HepG2 (cell line): ENCODE results near the gene IMMT. TPM values are rescaled to one million over a fixed set of nuclear protein-coding genes. Genes with fewer than 3 reads are reported as not detected.

Source experiments
- CC2D1A ChIP-seq: sonication (generic); formaldehyde crosslinking; IDR thresholded peaks from 2 replicates; pipeline ENCODE4 v1.8.1; 2023; ENCODE audit warnings: mild to moderate bottlenecking, missing genetic modification reagents
- FOXO1 ChIP-seq: sonication (generic); formaldehyde crosslinking; IDR thresholded peaks from 2 replicates; pipeline ENCODE4 v1.4.0; 2020; ENCODE audit warnings: missing genetic modification reagents
- HHEX ChIP-seq: IDR thresholded peaks from 2 replicates; pipeline ENCODE4 v1.6.1; 2016; ENCODE audit warnings: control low read depth
- ZBTB40 ChIP-seq, 2 experiments: fragments of 450-650 bp in 1 of 2; sonication (generic) in 1 of 2; formaldehyde crosslinking in 1 of 2; IDR thresholded peaks; 2 replicates each; pipeline versions ENCODE4 v1.6.1 to v1.8.0; 2016 to 2022; ENCODE audit warnings: antibody characterized with exemption in 1 of 2, mild to moderate bottlenecking in 1 of 2, missing genetic modification reagents in 1 of 2
- polyA plus RNA-seq, 8 experiments: library from polyadenylated mRNA; depleted of rRNA in 3 of 8; stranded (reverse) in 7 of 8; unstranded in 1 of 8; fragments of >200 nt; fragmentation: Illumina TruSeq in 4 of 8; extraction: Trizol in 4 of 8; gene quantifications; 2 replicates each; pipeline versions ENCODE4 v1.2.1 to v1.2.3, GENCODE V29; 2011 to 2016; ENCODE audit warnings: low read depth in 4 of 8, missing spikeins in 1 of 8, mixed read lengths in 1 of 8; ENCODE audit not compliant: insufficient read depth in 1 of 8
- total RNA-seq, 5 experiments: library from RNA; depleted of rRNA; stranded (reverse); fragments of >200 nt; fragmentation: Illumina TruSeq; extraction: Trizol; gene quantifications; 2 replicates each; pipeline ENCODE4 v1.2.3, GENCODE V29; 2016; ENCODE audit warnings: low read depth in 1 of 5
- TF ChIP-seq, protein P1 (sequence below): sonication (generic); formaldehyde crosslinking; IDR thresholded peaks from 2 replicates; pipeline ENCODE4 v1.5.1; 2020; ENCODE audit warnings: missing genetic modification reagents, mild to moderate bottlenecking, borderline replicate concordance
- TF ChIP-seq, protein P2 (sequence below): sonication (generic); formaldehyde crosslinking; IDR thresholded peaks from 2 replicates; pipeline ENCODE4 v1.8.0; 2022; ENCODE audit warnings: missing genetic modification reagents, mild to moderate bottlenecking, borderline replicate concordance

IMMT gene
- total and polyA plus RNA-seq, 2 of the 13 experiments (the other 11 are each of a cell fraction or from before 2014, with no cell fraction given), result 63.5 to 119 TPM

GRCh38 chr2:86189782-86190416 is 5.4 kb downstream of the IMMT start (continued):
- TF ChIP-seq ZBTB40 (IDR thresholded peaks at IDR 0.05) (no peak), ZBTB40 (CRISPR knock-in tag; IDR thresholded peaks at IDR 0.05) (no peak), FOXO1 (CRISPR knock-in tag) (no peak), HHEX (CRISPR knock-in tag) (no peak), CC2D1A (CRISPR knock-in tag) (no peak)
- TF ChIP-seq, protein P1, sequence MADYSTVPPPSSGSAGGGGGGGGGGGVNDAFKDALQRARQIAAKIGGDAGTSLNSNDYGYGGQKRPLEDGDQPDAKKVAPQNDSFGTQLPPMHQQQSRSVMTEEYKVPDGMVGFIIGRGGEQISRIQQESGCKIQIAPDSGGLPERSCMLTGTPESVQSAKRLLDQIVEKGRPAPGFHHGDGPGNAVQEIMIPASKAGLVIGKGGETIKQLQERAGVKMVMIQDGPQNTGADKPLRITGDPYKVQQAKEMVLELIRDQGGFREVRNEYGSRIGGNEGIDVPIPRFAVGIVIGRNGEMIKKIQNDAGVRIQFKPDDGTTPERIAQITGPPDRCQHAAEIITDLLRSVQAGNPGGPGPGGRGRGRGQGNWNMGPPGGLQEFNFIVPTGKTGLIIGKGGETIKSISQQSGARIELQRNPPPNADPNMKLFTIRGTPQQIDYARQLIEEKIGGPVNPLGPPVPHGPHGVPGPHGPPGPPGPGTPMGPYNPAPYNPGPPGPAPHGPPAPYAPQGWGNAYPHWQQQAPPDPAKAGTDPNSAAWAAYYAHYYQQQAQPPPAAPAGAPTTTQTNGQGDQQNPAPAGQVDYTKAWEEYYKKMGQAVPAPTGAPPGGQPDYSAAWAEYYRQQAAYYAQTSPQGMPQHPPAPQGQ (CRISPR knock-in tag), result no peak
- TF ChIP-seq, protein P2, sequence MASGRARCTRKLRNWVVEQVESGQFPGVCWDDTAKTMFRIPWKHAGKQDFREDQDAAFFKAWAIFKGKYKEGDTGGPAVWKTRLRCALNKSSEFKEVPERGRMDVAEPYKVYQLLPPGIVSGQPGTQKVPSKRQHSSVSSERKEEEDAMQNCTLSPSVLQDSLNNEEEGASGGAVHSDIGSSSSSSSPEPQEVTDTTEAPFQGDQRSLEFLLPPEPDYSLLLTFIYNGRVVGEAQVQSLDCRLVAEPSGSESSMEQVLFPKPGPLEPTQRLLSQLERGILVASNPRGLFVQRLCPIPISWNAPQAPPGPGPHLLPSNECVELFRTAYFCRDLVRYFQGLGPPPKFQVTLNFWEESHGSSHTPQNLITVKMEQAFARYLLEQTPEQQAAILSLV (CRISPR knock-in tag), result no peak
